ENCODE results near the gene LIN7B. TPM values are rescaled to one million over a fixed set of nuclear protein-coding genes. Genes with fewer than 3 reads are reported as not detected.

Gene LIN7B
- total and polyA plus RNA-seq, 2 of the 8 experiments (the other 6 are each of a cell fraction or from before 2014, with no cell fraction given): 4.1 to 4.2 TPM

DNA sequence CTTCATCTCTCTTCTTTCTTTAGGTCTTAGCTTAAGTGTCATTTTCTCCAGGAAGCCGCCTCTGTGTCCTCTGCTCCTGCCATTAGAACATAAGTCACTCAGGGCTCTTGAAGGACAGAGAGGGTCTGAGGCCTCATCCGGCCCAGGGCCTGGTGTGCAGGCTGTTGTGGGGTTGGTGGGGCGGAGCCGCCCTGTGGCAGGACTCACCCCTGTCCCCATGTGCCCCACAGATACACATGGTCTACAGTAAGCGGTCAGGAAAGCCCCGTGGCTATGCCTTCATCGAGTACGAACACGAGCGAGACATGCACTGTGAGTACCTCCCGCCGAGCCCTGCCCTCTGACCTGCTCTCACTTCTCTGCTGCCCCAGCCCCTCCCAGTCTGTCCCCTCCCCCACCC lies 13.0 kb upstream of the LIN7B start (continued):
- TF ChIP-seq CHD7 (IDR thresholded peaks at IDR 0.05; ENCODE audit: insufficient replicate concordance, low read length) (no peak), ASH2L (IDR thresholded peaks at IDR 0.05; ENCODE audit: low read length) (no peak), EZH2 (IDR thresholded peaks at IDR 0.05; ENCODE audit: low read depth, low read length, severe bottlenecking) (no peak), SP2 (IDR thresholded peaks at IDR 0.05; ENCODE audit: low read length) (no peak), HDAC2 (IDR thresholded peaks at IDR 0.05; ENCODE audit: borderline replicate concordance in 1 of 2, low read depth in 2 of 2, low read length in 2 of 2) (no peak), GTF2F1 (IDR thresholded peaks at IDR 0.05; ENCODE audit: borderline replicate concordance, low read depth, low read length) (no peak), TAF1 (IDR thresholded peaks at IDR 0.05; ENCODE audit: low read depth, low read length) (no peak), KDM4A (IDR thresholded peaks at IDR 0.05; ENCODE audit: low read depth, low read length, severe bottlenecking) (no peak), CBX5 (IDR thresholded peaks at IDR 0.05; ENCODE audit: low read depth, low read length) (no peak), RFX5 (IDR thresholded peaks at IDR 0.05; ENCODE audit: borderline replicate concordance, low read depth, low read length) (no peak), SRF (IDR thresholded peaks at IDR 0.05; ENCODE audit: low read depth, low read length) (no peak)
